Prostate gland (tissue), 2 donors: ENCODE results near the gene PIP5K1B. TPM values are rescaled to one million over a fixed set of nuclear protein-coding genes. Genes with fewer than 3 reads are reported as not detected.
A peak's percentile ranks its signal among the peaks of the same experiment; 100 is the strongest.

ENCODE experiments used
- DNase-seq: peaks from one replicate; pipeline ENCODE4 v3.0.0-alpha.2; 2019; ENCODE audit warnings: low spot score
- H3K27ac ChIP-seq, 2 donors: fragments of 200-600 bp; sonication (generic); 2 replicates each; pipeline ENCODE4 v1.5.1; 2017 to 2019
- H3K27me3 ChIP-seq: fragments of 200-600 bp; sonication (generic); replicated peaks from 2 replicates; pipeline ENCODE4 v1.5.1; 2019; ENCODE audit not compliant: insufficient read depth
- H3K36me3 ChIP-seq, 2 donors: fragments of 200-600 bp; sonication (generic); 1 replicate in 1 of 2; 2 replicates in 1 of 2; pipeline versions ENCODE4 v1.5.1 to v1.8.1; 2017 to 2019
- H3K4me1 ChIP-seq: fragments of 200-600 bp; sonication (generic); replicated peaks from 2 replicates; pipeline ENCODE4 v1.5.1; 2019
- H3K4me3 ChIP-seq, 2 donors: fragments of 200-600 bp; sonication (generic); 2 replicates each; pipeline ENCODE4 v1.5.1; 2017 to 2019
- H3K9me3 ChIP-seq: fragments of 200-600 bp; sonication (generic); 2 replicates; pipeline ENCODE4 v1.5.1; 2017
- POLR2A ChIP-seq: fragments of 450-650 bp; IDR thresholded peaks from one replicate; pipeline ENCODE4 v1.6.1; 2016; ENCODE audit warnings: antibody characterized with exemption, mild to moderate bottlenecking
- POLR2AphosphoS5 ChIP-seq: sonication (generic); formaldehyde crosslinking; IDR thresholded peaks from one replicate; pipeline ENCODE4 v1.6.1; 2017; ENCODE audit warnings: antibody characterized with exemption
- WGBS: methylation state at CpG from one replicate; pipeline ENCODE4 v1.1.5; 2018; 5-methylcytosine and 5-hydroxymethylcytosine counted together
- intact Hi-C: fragments of 100-400 bp; cut with DNase I; formaldehyde crosslinking; loops from one replicate; pipeline ENCODE4 v1.14.2; 2022
- total RNA-seq, 2 donors: library from RNA; depleted of rRNA; stranded (reverse); fragments of >200 nt; gene quantifications; one replicate each; pipeline ENCODE4 v1.1.0, GENCODE V29; 2016
- TF ChIP-seq, protein P1 (sequence below), 4 experiments: fragments of 200-600 bp in 2 of 4; fragments of 450-650 bp in 2 of 4; sonication (generic) in 2 of 4; IDR thresholded peaks; 1 replicate in 3 of 4; 2 replicates in 1 of 4; pipeline ENCODE4 v1.5.1; 2016 to 2019; ENCODE audit warnings: antibody characterized with exemption in 4 of 4, mild to moderate bottlenecking in 2 of 4, moderate library complexity in 2 of 4

Gene PIP5K1B
- 10 to 100 TPM in 1 of 2 donors, 1 to 10 TPM in 1; 1.6 to 38.3 TPM for total RNA-seq

GRCh38 chr9:68704814-68705530 lies at the start of gene PIP5K1B:
TSS of gene PIP5K1B (plus strand) at chr9:68705240. CDS start at chr9:68822615, 117,375 bp downstream.
- Histone ChIP-seq H3K9me3 (no peaks in the 10 kb centered on the region), H3K27ac (peak within 1 kb of the TSS; percentile 60 to 68), H3K4me3 (peak within 1 kb of the TSS; percentile 46 to 59), H3K36me3 (no peaks in the 10 kb centered on the region), H3K4me1 (no peaks in the 10 kb centered on the region), H3K27me3 (no peaks in the 10 kb centered on the region)
- intact Hi-C loops = loop anchor here (10.0 kb wide), 2 partner anchors 140 to 240 kb away; no protein-coding TSS in a partner anchor
- DNase-seq = peak; percentile 65
- TF ChIP-seq POLR2AphosphoS5 (no peak), POLR2A (peak; percentile 52)
- TF ChIP-seq, protein P1, sequence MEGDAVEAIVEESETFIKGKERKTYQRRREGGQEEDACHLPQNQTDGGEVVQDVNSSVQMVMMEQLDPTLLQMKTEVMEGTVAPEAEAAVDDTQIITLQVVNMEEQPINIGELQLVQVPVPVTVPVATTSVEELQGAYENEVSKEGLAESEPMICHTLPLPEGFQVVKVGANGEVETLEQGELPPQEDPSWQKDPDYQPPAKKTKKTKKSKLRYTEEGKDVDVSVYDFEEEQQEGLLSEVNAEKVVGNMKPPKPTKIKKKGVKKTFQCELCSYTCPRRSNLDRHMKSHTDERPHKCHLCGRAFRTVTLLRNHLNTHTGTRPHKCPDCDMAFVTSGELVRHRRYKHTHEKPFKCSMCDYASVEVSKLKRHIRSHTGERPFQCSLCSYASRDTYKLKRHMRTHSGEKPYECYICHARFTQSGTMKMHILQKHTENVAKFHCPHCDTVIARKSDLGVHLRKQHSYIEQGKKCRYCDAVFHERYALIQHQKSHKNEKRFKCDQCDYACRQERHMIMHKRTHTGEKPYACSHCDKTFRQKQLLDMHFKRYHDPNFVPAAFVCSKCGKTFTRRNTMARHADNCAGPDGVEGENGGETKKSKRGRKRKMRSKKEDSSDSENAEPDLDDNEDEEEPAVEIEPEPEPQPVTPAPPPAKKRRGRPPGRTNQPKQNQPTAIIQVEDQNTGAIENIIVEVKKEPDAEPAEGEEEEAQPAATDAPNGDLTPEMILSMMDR (IDR thresholded peaks at IDR 0.05) = peak in 2 of 4 experiments; percentile 25 to 32
- under 1% methylated on average over 61 of the region's 84 CpGs for WGBS

GRCh38 chr9:68664036-68664435 lies 41.0 kb upstream of the PIP5K1B start:
- no peak overlapping the region for H3K4me3 ChIP-seq
- no peaks in the 10 kb centered on the region for H3K36me3 ChIP-seq
- intact Hi-C loops = no loop called here
- DNase-seq = no peak
- H3K27me3 ChIP-seq = no peaks in the 10 kb centered on the region
- H3K9me3 ChIP-seq = no peaks in the 10 kb centered on the region
- no peak overlapping the region for H3K27ac ChIP-seq
- no peak for TF ChIP-seq POLR2AphosphoS5
- TF ChIP-seq, protein P1 (IDR thresholded peaks at IDR 0.05) = no peak
- no peaks in the 10 kb centered on the region for H3K4me1 ChIP-seq

GRCh38 chr9:68668127-68668526 lies 36.9 kb upstream of the PIP5K1B start:
- Histone ChIP-seq H3K27ac (no peak overlapping the region), H3K36me3 (no peaks in the 10 kb centered on the region), H3K4me1 (no peaks in the 10 kb centered on the region), H3K9me3 (no peaks in the 10 kb centered on the region), H3K4me3 (no peak overlapping the region), H3K27me3 (no peaks in the 10 kb centered on the region)
- TF ChIP-seq POLR2A (no peak), POLR2AphosphoS5 (no peak)
- TF ChIP-seq, protein P1 (IDR thresholded peaks at IDR 0.05) = no peak
- 70% methylated on average over 1 of the region's 1 CpG for WGBS
- intact Hi-C loops = no loop called here
- no peak for DNase-seq

DNA sequence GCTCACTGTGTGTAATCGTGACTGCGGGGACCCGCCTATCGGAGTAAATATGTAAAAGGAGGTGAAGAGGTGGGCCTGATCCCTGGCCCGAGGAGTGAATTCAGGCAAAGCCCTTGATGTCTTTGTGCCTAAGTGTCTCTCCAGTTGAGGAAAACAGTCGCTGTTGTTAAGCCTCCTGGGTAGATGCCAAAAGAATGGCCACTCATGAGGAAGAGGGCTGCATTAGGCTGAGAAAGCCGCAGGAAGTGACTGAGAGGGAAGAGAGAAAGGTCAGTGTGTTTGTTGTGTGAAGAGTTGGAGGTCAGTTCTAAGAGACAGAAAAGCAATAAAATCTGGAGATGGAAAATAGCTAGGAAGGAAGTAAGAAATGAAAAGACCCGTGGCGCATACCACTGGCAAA lies 35.8 kb upstream of the PIP5K1B start:
- no peak for DNase-seq
- no peaks in the 10 kb centered on the region for H3K27me3 ChIP-seq
- H3K36me3 ChIP-seq = no peaks in the 10 kb centered on the region
- H3K4me1 ChIP-seq = no peaks in the 10 kb centered on the region
- no peak overlapping the region for H3K27ac ChIP-seq
- intact Hi-C loops = no loop called here
- TF ChIP-seq POLR2AphosphoS5 (no peak), POLR2A (no peak)
- TF ChIP-seq, protein P1 (IDR thresholded peaks at IDR 0.05) = no peak
- no peaks in the 10 kb centered on the region for H3K9me3 ChIP-seq
- no peak overlapping the region for H3K4me3 ChIP-seq
- WGBS = 63% methylated on average over 9 of the region's 9 CpGs

DNA sequence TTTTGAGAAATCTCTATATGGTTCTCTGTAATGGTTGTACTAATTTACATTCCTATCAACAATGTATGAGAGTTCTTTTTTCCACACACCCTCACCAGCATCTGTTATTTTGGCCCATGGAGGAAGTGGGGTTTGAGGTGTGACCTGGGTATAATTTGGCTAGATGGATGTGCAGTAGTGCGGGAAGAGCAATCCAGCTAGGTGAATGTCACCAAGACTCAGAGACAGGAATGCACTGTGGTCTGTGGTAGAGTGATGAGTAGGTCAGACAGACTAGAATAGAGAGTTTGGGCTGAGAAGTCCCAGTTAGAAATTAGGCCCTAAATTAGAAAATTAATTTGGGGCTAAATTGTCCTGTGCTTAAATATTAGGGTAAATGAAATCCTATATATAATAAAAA lies 32.8 kb upstream of the PIP5K1B start:
- Histone ChIP-seq H3K27ac (no peak overlapping the region), H3K4me3 (no peak overlapping the region), H3K4me1 (no peaks in the 10 kb centered on the region), H3K36me3 (no peaks in the 10 kb centered on the region), H3K9me3 (no peaks in the 10 kb centered on the region), H3K27me3 (no peaks in the 10 kb centered on the region)
- intact Hi-C loops = no loop called here
- TF ChIP-seq POLR2AphosphoS5 = no peak
- TF ChIP-seq, protein P1 (IDR thresholded peaks at IDR 0.05) = no peak
- TF ChIP-seq POLR2A = no peak
- no peak for DNase-seq
- WGBS = 100% methylated on average over 1 of the region's 1 CpG
